ENCODE results near the gene BTBD19.
"Not testable (repeated sequence)": the region's sequence is repeated elsewhere in the genome, so short reads cannot be mapped to it uniquely, and the experiment has no call there.

The BTBD19 gene

DNA sequence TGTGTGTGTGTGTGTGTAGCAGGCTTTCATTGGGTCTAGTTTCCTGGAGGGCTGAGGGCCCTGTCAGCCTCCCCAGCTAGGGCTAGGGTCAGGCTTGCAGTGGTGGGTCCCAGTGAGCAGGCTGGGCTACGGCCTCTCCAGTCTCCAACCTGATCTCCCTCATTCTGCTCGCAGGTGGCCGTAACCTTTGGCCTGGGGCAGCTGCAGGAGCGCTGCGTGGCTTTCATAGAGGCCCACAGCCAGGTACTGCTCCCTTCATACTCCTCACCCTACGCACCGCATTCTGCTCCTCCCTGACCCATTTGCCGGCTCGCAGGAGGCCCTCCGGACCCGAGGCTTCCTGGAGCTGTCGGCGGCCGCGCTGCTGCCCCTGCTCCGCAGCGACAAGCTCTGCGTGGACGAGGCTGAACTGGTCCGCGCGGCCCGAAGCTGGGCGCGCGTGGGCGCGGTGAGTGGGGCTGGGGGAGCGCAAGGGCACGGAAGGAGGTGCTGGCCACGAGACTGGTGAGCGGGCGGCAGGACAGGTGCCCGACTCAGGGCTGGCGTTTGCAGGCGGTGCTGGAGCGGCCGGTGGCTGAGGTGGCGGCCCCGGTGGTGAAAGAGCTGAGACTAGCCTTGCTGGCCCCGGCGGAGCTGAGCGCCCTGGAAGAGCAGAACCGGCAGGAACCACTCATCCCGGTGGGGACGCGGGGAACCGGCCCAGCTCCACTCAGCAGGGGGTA, 4.7 kb downstream of the BTBD19 start:
- Mint-ChIP-seq H3K9me3 (no peaks in the 10 kb centered on the region), H3K4me3 (no peak overlapping the region), H3K4me1 (peaks cover 69% of the 10 kb centered on the region), H3K27me3 (no peaks in the 10 kb centered on the region), H3K36me3 (peaks cover 20% of the 10 kb centered on the region), H3K27ac (peak overlapping the region; percentile 35)

DNA sequence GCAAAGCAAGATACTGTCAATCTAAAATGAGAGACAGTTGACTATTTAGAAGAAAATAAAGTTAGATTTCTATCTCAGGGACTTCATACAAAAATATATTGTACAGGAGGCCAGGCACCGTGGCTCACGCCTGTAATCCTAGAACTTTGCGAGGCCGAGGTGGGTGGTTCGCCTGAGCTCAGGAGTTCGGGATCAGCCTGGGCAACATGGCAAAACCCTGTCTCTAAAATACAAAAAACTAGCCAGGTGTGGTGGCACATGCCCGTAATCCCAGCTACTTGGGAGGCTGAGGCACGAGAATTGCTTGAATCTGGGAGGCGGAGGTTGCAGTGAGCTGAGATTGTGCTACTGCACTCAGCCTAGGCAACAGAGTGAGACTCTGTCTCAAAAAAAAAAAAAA, 7.6 kb downstream of the BTBD19 start:
- peaks cover 18% of the 10 kb centered on the region for H3K36me3 Mint-ChIP-seq
- H3K27me3 Mint-ChIP-seq, H3K9me3 Mint-ChIP-seq, H3K27ac Mint-ChIP-seq: not testable (repeated sequence)
- H3K4me3 Mint-ChIP-seq = peak overlapping the region; percentile 91
- H3K4me1 Mint-ChIP-seq = peaks cover 64% of the 10 kb centered on the region

DNA sequence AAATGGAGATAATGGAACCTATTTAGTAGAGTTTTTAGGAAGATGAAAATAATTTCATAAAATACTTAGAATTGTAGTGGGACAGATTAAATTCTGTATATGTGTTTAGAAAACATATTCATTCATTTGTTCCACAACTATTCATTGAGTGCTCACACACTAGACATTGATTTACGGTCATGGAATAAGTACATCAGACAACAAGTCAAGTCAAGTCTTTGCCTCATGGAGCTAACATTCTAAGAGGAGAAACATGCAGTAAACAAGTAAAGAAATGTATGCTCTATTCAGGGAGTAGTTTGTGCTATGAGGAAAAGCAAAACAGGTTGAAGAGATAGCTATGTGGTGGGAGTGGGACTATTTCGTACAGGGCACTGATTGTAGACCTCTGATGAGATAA, 9.0 kb downstream of the BTBD19 start:
- H3K4me1 Mint-ChIP-seq = peaks cover 57% of the 10 kb centered on the region

DNA sequence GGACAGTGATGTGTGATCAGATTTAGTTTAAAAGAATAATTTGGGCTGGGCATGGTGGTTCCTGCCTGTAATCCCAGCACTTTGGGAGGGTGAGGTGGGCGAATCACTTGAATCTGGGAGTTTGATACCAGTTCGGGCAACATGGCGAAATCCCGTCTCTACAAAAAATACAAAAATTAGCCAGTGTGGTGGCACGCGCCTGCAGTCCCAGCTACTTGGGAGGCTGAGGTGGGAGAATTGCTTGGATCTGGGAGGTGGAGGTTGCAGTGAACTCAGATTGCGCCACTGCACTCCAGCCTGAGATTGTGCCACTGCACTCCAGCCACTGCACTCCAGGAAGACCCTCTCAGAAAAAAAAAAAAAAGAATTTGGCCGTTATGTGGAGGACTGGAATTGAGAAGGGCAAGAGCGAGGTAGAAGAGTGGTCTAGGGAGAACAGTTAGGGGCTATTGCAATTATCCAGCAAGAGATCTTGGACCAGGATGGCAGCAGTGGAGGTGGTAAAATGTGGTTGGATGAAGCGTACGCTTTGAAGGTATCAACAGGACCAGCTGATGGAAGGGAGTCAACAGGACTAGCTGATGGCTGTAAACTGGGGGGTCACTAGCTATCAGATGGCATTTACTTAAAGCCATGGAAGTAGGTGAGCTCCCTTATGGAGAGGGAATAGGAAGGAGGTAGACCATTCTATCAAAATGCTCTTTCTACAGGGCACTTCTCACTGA, 9.6 kb downstream of the BTBD19 start:
- H3K27ac Mint-ChIP-seq = peak overlapping the region; percentile 73
- H3K9me3 Mint-ChIP-seq = no peaks in the 10 kb centered on the region
- H3K4me1 Mint-ChIP-seq = peaks cover 56% of the 10 kb centered on the region
- peaks cover 11% of the 10 kb centered on the region for H3K36me3 Mint-ChIP-seq
- no peaks in the 10 kb centered on the region for H3K27me3 Mint-ChIP-seq
- peak overlapping the region; percentile 23 for H3K4me3 Mint-ChIP-seq

More for the DNA sequence above, 9.0 kb downstream of the BTBD19 start:
- Mint-ChIP-seq H3K4me3 (peak overlapping the region; percentile 69), H3K27me3 (no peaks in the 10 kb centered on the region), H3K36me3 (peaks cover 11% of the 10 kb centered on the region), H3K27ac (peak overlapping the region; percentile 85), H3K9me3 (no peaks in the 10 kb centered on the region)

DNA sequence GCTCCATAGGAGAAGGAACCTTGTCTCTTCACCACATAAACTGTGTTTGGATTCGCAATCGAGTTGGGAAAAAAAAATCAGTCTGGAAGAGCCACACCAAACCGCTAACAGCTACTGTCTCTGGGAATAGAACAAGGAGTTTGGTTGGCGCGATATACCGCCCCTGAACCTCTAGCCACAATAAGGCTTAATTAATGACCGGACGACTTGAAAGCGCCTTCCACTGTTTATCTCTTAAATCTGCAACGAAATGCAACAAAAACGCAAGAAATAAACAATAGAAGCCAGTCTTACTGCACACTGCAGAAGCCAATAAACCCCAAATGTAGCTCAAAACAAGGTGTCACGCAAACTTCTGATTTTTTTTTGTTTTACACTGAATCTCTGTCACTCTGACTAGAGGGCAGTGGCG, 10.9 kb downstream of the BTBD19 start:
- Mint-ChIP-seq H3K36me3 (peaks cover 8% of the 10 kb centered on the region), H3K4me3 (peak overlapping the region; percentile 94), H3K27me3 (no peaks in the 10 kb centered on the region), H3K4me1 (peaks cover 50% of the 10 kb centered on the region), H3K27ac (peak overlapping the region; percentile 100), H3K9me3 (no peaks in the 10 kb centered on the region)

DNA sequence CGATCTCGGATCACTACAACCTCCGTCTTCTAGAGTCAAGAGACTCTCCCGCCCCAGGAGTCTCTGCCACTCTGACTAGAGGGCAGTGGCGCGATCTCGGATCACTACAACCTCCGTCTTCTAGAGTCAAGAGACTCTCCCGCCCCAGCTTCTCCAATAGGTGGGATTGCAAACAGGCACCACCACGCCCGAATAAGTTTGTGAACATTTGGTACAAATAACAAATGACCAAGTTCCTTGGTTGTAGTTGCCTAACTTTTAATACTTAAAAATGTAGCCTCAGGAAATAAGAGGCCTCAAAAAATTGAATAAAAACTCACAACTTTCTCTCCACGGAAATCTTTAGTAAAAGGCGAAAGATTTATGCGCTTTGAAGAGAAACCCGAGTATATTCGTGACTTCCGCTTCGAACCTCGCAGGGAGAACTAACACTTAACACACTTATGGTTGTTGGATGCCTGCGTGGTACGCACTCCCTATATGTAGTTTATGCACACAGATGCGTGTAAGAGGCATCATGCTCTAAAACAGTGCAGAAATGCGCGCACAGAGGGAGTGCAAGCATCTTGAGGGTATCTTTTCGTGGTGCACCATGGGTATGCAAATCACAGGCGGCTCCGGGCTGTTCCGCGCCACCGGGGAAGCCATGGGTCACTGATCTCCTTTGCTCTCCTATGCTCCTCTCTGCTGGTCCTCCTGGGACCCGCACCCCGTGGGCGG, 11.4 kb downstream of the BTBD19 start:
- Mint-ChIP-seq H3K4me1 (peaks cover 48% of the 10 kb centered on the region), H3K4me3 (peak overlapping the region; percentile 94), H3K9me3 (no peaks in the 10 kb centered on the region)

DNA sequence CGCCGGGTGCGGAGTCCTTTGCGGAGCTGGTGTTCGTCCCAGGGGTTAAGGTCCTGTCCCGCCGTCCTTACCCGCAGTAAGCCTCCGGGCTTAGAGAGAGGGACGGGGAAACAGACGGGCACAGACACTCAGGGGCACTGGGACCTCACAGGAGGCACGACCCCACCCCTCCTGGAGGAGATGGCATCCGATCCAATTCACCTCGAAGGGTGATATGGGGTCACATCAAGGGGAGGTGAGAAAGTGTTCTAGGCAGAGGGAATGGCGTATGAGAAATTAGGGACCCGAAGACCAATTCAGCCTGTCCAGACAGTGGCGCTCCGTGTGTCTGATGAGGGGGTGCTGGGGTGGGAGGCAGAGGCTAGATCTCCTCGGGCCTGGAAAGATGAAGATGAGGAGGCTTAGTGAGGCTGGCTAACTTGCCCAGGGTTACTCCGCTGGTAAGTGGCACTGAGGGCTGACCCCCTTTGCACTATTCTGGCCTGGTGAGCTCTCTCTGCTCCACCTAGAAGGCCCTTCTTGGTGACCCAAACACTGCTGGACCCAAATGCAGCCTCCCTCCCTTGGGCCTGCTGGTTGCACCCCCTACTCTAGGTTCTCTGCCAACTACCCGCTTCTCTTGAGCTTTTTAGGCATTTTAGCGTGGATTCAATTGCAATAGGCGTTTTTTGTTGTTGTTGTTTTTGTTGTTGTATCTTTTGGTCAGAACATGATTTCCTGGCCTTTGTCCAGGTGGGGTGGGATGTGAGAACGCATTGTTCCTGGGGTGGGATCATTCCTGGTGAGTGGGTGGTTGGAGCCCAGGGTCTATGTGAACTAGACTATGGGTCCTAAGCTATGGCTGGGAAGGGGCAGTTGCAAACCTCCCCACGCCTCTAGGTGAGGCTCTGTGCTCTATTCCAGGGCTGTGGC, 12.3 kb downstream of the BTBD19 start:
- H3K4me3 Mint-ChIP-seq = peak overlapping the region; percentile 94

More for the DNA sequence above, 11.4 kb downstream of the BTBD19 start:
- Mint-ChIP-seq H3K27me3 (no peaks in the 10 kb centered on the region), H3K36me3 (peaks cover 7% of the 10 kb centered on the region), H3K27ac (peak overlapping the region; percentile 100)

DNA sequence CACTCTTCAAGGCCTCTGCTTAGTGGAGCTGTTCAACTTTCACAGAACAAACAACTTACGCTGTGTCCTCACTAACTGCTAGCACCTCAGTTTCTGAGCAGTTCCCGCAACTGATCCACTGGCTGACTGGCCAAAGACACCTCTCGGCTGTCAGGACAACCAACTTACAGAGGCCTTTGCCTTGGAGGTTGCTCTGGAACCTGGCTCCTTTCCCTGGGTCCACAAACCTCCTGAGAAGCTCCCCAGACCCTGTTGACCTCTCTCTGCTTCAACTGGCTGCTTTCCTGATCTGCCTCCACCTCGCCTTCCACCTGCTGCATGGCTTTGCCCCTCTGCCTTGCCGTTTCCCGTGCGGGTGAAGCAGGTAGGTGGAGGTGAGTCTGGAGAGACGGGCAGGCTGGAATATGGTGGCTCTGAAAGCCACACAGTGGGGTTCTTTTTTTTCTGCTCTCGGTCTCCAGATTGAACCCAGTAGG, 13.0 kb downstream of the BTBD19 start:
- Mint-ChIP-seq H3K4me3 (peak overlapping the region; percentile 94), H3K27ac (peak overlapping the region; percentile 86)

More for the DNA sequence above, 12.3 kb downstream of the BTBD19 start:
- Mint-ChIP-seq H3K27me3 (no peaks in the 10 kb centered on the region), H3K4me1 (peaks cover 40% of the 10 kb centered on the region), H3K36me3 (no peaks in the 10 kb centered on the region), H3K27ac (peak overlapping the region; percentile 100), H3K9me3 (no peaks in the 10 kb centered on the region)

DNA sequence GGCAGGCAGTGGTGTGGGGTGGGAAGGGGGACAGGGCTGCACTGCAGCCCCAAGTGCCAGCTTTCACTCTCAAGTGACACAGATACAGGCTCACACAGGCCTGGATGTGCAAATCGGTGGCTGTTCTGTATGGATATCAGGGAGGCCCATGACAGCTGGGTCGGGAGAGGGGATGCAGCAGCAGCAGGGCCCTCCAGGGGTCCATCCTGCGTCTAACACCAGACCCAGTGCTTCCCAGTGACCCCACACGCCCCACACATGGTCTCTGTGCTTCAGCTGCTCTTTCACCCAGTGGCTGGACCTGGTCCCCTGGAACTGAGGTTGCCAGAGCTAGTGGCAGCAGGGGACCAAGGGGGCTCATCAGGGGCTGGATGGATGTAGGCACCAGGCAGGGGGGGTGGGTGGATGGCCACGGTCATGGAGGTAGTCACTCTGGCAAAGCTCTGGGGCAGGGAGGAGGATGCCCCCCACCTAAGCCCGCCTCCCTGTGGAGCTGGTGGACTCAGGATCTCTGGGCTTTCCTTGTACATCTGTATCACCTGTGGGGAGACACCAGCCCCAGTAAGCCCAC, 13.9 kb downstream of the BTBD19 start:
- Mint-ChIP-seq H3K4me1 (peaks cover 39% of the 10 kb centered on the region), H3K4me3 (no peak overlapping the region), H3K36me3 (no peaks in the 10 kb centered on the region), H3K27me3 (no peaks in the 10 kb centered on the region), H3K9me3 (no peaks in the 10 kb centered on the region), H3K27ac (no peak overlapping the region)

More for the DNA sequence above, 13.0 kb downstream of the BTBD19 start:
- H3K4me1 Mint-ChIP-seq = peaks cover 40% of the 10 kb centered on the region
- H3K36me3 Mint-ChIP-seq = no peaks in the 10 kb centered on the region
- no peaks in the 10 kb centered on the region for H3K27me3 Mint-ChIP-seq
- H3K9me3 Mint-ChIP-seq = no peaks in the 10 kb centered on the region

DNA sequence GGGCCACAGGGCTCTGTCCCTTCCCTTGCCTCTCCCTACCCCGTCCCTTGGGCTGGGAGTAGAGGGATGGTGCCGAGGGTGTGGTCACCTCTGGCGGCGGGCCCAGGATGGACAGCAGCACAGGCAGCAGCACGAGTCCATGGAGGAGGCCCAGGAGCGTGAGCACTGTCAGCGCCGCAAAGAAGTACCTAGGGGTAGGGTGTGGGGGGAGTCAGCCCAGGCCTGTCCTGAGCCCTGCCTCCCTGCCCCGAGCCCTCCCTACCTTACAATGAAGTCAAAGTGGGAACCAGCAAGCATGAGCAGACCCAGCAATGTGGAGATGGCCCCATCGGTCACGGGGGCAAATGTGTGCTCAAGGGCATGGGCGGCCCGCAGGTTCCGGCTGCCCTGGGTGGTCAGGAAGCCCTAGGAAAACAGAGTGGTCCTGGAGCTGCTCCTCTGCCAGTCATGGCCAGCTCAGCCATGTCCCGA, 14.7 kb downstream of the BTBD19 start:
- peaks cover 31% of the 10 kb centered on the region for H3K4me1 Mint-ChIP-seq
- no peaks in the 10 kb centered on the region for H3K27me3 Mint-ChIP-seq
- H3K9me3 Mint-ChIP-seq = no peaks in the 10 kb centered on the region
- H3K4me3 Mint-ChIP-seq = no peak overlapping the region
- H3K27ac Mint-ChIP-seq = peak overlapping the region; percentile 62
- no peaks in the 10 kb centered on the region for H3K36me3 Mint-ChIP-seq

DNA sequence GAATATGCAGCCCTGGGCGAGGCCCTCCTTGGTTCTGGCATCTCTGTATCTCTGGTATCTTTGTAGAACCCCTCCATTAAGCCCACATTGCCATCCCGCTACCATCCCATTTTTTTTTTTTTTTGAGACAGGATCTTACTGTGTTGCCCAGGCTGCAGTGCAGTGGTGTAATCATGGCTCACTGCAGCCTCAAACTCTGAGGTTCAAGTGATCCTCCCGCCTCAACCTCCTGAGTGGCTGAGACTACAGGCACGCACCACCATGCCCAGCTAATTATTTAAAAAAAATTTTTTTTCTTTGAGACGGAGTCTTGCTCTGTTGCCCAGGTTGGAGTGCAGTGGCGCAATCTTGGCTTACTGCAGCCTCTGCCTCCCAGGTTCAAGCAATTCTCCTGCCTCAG, 16.1 kb downstream of the BTBD19 start:
- H3K27ac Mint-ChIP-seq, H3K27me3 Mint-ChIP-seq, H3K4me3 Mint-ChIP-seq, H3K9me3 Mint-ChIP-seq, H3K36me3 Mint-ChIP-seq: not testable (repeated sequence)
- H3K4me1 Mint-ChIP-seq = peaks cover 19% of the 10 kb centered on the region

DNA sequence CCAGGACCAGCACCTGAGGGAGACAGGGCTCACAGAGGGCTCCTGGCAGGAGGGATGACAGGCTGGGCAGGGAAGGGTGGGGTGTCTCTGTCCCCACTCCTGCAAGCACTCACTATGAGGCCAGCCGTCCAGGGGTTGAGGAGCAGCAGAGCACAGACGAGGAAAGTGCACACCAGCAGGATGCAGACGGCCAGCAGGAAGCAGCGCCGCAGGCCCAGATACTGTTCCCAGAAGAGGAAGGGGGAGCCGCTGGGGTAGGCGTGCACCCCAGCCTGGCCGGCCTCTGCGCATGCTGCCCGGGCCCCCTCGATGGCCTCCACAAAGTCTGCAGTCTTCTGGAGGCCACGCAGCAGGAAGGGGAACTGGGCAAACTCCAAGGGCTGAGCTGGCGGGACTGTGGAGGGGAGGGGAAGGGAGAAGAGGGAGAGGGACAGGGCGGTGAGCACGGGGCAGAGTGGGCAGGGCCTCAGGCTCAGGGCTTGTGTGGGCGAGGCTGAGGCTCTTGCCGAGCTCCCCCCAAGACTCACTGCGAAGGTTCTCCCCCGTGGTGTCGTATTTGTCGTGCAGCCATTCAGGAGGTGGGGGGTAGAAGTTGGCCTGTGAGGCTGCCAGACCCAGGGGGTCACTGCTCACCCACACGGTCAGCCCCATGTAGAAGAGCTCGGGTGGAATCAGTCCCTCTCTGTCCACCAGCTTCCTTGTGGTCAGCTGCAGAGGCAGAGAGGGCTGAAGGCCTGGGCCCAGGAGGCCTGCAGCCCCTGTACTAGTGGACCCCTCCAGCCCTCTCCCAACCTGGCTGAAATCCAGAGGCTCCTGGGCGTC, 18.3 kb downstream of the BTBD19 start:
- no peaks in the 10 kb centered on the region for H3K9me3 Mint-ChIP-seq
- H3K27ac Mint-ChIP-seq = no peak overlapping the region
- no peaks in the 10 kb centered on the region for H3K27me3 Mint-ChIP-seq
- peaks cover 2% of the 10 kb centered on the region for H3K4me1 Mint-ChIP-seq
- no peak overlapping the region for H3K4me3 Mint-ChIP-seq
- H3K36me3 Mint-ChIP-seq = no peaks in the 10 kb centered on the region

DNA sequence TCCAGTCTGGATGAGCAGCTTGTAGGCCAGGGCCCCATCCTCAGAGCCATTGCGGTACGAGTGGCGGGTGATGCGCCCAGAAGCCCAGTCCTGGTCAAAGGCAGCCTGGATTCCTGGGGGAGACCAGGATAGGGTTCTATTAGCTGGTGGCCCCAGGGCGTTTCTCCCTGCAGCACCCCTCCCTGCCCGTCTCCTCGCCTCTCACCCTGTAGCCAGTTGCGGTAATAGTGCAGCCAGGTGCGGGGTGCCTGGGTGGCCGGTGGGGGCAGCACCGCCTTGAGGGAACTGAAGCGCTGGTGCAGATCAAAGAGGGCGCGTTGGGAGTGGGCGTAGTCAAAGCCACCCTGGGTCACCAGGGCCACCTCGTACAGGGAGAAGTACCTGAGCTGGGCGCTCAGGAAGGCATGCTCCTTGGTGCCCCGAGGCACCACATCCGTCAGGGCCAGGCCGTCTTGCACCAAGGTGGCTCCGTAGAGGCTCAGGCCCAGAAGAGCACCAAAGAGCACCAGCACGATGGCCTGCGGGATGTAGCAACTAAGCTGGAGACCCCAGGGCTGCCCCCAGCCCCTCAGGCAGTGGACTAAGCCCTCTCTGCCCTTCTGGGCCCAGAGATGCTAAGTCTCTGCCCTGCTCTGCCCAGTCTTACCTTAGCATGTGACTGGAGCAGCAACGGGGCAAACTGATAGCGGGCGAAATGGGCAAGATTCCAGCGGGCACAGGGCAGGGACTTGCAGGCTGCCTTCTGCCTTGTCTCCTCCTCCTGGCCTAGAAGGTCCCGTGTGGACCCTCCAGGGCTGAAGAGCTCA, 19.1 kb downstream of the BTBD19 start:
- H3K27me3 Mint-ChIP-seq = no peaks in the 10 kb centered on the region
- H3K4me1 Mint-ChIP-seq = no peaks in the 10 kb centered on the region
- no peak overlapping the region for H3K4me3 Mint-ChIP-seq
- H3K36me3 Mint-ChIP-seq = no peaks in the 10 kb centered on the region
- H3K9me3 Mint-ChIP-seq = no peaks in the 10 kb centered on the region
- H3K27ac Mint-ChIP-seq = no peak overlapping the region
